Stimulated activated CD8-positive, alpha-beta memory T cell treated with anti-CD3 and anti-CD28 coated beads, Interleukin-7, amount 100 ng/mL, for 24 hours (primary cell): ENCODE measurements around the gene DSC3.
"Not testable (repeated sequence)": the region's sequence is repeated elsewhere in the genome, so short reads cannot be mapped to it uniquely, and the experiment has no call there.

Experiments
- DNase-seq: peaks from one replicate; pipeline ENCODE4 v3.0.0-alpha.2; 2020; ENCODE audit warnings: low read depth

DSC3 gene

GRCh38 chr18:31041271-31042083, 1.1 kb downstream of the DSC3 start:
- DNase-seq: no peak

GRCh38 chr18:31040686-31041270, 1.8 kb downstream of the DSC3 start:
- no peak for DNase-seq

GRCh38 chr18:31039426-31039825, 3.1 kb downstream of the DSC3 start:
- DNase-seq: no peak

GRCh38 chr18:31037686-31038085, 4.9 kb downstream of the DSC3 start:
- not testable (repeated sequence) for DNase-seq

- no peak for DNase-seq
Measured at GRCh38 chr18:31034541-31034940, 8.0 kb downstream of the DSC3 start.

GRCh38 chr18:31030574-31031278, 11.8 kb downstream of the DSC3 start:
- DNase-seq: no peak

- DNase-seq: no peak
Measured at GRCh38 chr18:31015715-31016434, 26.7 kb downstream of the DSC3 start.

GRCh38 chr18:31011455-31011854, 31.1 kb downstream of the DSC3 start:
- DNase-seq: not testable (repeated sequence)

GRCh38 chr18:31010601-31011000, 31.9 kb downstream of the DSC3 start:
- DNase-seq: no peak

- DNase-seq: no peak
Measured at GRCh38 chr18:30999887-31000628, 42.5 kb downstream of the DSC3 start.

GRCh38 chr18:30999186-30999585, 43.4 kb downstream of the DSC3 start:
- DNase-seq: no peak

GRCh38 chr18:30997223-30997622, 45.3 kb downstream of the DSC3 start:
- DNase-seq: no peak

- no peak for DNase-seq
Measured at GRCh38 chr18:30992231-30992630, 50.3 kb downstream of the DSC3 start.

- no peak for DNase-seq
Measured at GRCh38 chr18:30991397-30991796, 51.1 kb downstream of the DSC3 start.

- DNase-seq: no peak
Measured at GRCh38 chr18:30989141-30989540, 53.4 kb downstream of the DSC3 start.

GRCh38 chr18:30988440-30988839, 54.1 kb downstream of the DSC3 start:
- no peak for DNase-seq

GRCh38 chr18:30987467-30988241, 54.9 kb downstream of the DSC3 start:
- no peak for DNase-seq

- no peak for DNase-seq
Measured at GRCh38 chr18:30985753-30986152, 56.8 kb downstream of the DSC3 start.

- DNase-seq: no peak
Measured at GRCh38 chr18:30982285-30982992, 60.1 kb downstream of the DSC3 start.

- not testable (repeated sequence) for DNase-seq
Measured at GRCh38 chr18:30978091-30978490, 64.5 kb downstream of the DSC3 start.
